Measurements from ENCODE around the gene ZNF524.

ZNF524 gene

DNA sequence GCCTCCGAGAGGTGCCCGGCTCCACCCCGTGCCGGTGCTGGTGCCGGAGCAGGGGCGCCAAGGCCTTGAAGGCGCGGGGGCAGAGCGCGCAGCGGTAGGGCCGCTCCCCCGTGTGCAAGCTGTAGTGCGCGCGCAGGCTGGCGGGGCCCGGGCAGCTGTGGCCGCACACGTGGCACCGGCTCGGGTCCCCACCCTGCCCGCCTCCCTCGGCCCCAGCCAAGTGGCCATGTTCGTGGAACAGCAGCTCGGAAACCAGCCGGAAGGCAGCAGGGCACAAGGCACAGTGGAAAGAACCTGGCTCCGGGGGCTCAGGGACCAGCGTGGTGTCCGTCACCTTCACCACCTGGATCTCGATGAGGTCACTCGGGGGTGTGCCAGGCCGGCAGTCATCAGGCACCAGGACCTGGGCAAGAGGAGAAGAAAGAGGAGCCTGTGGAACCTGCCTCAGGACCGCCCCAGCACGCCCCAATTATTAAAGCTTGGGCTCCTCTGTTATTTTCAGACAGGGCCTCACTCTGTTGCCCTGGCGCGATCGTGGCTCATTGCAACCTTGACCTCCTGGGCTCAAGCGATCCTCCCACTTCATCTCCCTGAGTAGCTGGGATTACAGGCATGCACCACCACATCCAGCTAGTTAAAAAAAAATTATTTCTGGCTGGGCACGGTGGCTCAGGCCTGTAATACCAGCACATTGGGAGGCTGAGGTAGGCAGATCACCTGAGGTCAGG is 22.3 kb downstream of the ZNF524 start:
- no peak for DNase-seq (ENCODE audit: low spot score)
- TF ChIP-seq, protein P1, sequence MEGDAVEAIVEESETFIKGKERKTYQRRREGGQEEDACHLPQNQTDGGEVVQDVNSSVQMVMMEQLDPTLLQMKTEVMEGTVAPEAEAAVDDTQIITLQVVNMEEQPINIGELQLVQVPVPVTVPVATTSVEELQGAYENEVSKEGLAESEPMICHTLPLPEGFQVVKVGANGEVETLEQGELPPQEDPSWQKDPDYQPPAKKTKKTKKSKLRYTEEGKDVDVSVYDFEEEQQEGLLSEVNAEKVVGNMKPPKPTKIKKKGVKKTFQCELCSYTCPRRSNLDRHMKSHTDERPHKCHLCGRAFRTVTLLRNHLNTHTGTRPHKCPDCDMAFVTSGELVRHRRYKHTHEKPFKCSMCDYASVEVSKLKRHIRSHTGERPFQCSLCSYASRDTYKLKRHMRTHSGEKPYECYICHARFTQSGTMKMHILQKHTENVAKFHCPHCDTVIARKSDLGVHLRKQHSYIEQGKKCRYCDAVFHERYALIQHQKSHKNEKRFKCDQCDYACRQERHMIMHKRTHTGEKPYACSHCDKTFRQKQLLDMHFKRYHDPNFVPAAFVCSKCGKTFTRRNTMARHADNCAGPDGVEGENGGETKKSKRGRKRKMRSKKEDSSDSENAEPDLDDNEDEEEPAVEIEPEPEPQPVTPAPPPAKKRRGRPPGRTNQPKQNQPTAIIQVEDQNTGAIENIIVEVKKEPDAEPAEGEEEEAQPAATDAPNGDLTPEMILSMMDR (IDR thresholded peaks at IDR 0.05; ENCODE audit: extremely low read depth, insufficient read depth, missing control alignments): no peak
- in situ Hi-C loops (cut with MboI; ENCODE audit: low pct_unique_long_range_greater_than_20kb, low sequenced_read_pairs, unreplicated experiment): loop anchor here (25.0 kb wide), 1 partner anchor 1160 kb away; the partner anchor contains the start of genes CDC42EP5 and LENG9

DNA sequence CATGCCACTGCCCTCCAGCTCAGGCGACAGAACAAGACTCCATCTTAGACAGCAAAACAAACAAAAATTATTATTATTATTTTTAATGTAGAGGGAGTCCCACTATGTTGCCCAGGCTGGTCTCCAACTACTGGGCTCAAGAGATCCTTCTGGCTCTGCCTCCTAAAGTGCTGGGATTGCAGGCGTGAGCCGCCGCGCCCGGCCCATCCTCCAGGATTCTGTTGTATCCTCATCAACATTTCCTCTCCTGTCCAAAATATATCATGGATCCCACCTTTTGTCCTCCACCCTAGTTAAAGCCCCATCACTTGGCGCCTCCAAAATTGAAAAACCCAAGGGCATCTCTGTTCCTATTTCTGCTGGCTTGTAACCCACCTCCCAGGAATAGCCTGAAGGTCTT is 23.0 kb downstream of the ZNF524 start:
- no peak for DNase-seq (ENCODE audit: low spot score)
- in situ Hi-C loops (cut with MboI; ENCODE audit: low pct_unique_long_range_greater_than_20kb, low sequenced_read_pairs, unreplicated experiment): loop anchor here (25.0 kb wide), 1 partner anchor 1161 kb away; the partner anchor contains the start of genes CDC42EP5 and LENG9
- TF ChIP-seq, protein P1 (IDR thresholded peaks at IDR 0.05; ENCODE audit: extremely low read depth, insufficient read depth, missing control alignments): no peak

DNA sequence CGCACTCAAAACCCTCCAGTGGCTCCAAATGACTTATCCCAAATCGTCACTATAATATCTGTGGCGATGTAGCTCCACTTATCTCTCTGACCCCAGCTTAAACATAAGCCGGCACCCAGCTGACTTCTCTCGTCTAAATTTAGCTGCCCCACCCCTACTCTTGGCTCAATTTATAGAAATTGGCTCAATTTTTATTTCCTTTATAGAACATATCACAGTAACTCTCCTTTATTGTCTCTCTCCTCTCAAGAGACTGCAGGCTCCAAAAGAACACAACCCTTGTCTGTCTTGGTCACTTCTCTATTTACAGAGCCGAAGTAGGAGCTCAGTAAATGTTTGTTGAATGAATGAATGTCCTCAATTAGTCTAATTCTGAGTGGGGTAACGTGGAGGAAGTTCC is 23.5 kb downstream of the ZNF524 start:
- no peak for DNase-seq (ENCODE audit: low spot score)
- in situ Hi-C loops (cut with MboI; ENCODE audit: low pct_unique_long_range_greater_than_20kb, low sequenced_read_pairs, unreplicated experiment): loop anchor here (25.0 kb wide), 1 partner anchor 1161 kb away; the partner anchor contains the start of genes CDC42EP5 and LENG9
- TF ChIP-seq, protein P1 (IDR thresholded peaks at IDR 0.05; ENCODE audit: extremely low read depth, insufficient read depth, missing control alignments): no peak

DNA sequence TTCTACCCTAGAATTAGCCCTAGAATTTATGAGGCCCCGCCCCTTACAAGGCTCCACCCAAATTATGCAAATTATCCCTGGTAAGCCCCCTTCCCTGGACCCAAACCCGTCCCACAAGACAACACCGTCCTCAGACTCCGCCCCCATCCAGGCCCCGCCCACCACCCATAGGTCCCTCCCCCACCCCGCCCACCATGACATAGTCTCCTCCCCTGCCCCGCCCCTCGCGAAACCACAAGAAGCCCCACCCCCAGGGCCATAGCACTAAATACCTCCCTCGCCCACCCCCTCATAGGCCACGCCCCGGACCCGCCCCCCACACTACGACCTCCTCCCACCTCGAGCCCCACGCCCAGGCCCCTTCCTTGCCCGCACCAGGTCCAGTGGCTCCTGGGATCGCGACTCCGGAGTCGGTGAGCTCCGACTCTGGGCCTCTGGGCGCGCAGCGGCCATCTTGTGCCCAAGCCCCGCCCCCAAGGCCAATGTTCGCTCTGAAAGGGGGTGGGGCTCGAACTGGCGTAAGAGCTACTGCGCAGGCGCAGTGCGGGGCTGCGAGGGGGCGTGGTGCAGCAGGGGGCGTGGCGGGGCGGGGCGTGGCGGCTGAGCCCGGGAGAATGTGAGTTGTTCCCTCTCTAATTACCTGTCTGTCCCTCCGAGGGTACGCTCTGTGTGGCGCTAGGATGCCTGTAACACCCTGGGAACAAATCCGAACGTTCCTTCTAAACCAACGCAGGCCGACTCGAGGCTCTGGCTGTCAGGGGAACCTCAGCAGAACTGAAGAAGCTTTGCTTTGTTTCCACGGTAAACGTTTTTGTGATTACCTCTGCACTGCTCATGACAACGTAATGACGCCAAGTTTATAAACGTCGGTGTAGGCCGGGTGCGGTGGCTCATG is 24.3 kb downstream of the ZNF524 start, which contains the start of gene ZNF784:
ZNF784 (minus strand) TSS at position 458 of the 895 bp plus-strand sequence; CDS start at position 453, 5 bp downstream.
- peak; percentile 96 for DNase-seq (ENCODE audit: low spot score)
- TF ChIP-seq, protein P1 (IDR thresholded peaks at IDR 0.05; ENCODE audit: extremely low read depth, insufficient read depth, missing control alignments): no peak
- in situ Hi-C loops (cut with MboI; ENCODE audit: low pct_unique_long_range_greater_than_20kb, low sequenced_read_pairs, unreplicated experiment): loop anchor here (5.0 to 25.0 kb wide), 2 partner anchors 117 to 1162 kb away; partner anchors contain the start of genes CDC42EP5 and LENG9

DNA sequence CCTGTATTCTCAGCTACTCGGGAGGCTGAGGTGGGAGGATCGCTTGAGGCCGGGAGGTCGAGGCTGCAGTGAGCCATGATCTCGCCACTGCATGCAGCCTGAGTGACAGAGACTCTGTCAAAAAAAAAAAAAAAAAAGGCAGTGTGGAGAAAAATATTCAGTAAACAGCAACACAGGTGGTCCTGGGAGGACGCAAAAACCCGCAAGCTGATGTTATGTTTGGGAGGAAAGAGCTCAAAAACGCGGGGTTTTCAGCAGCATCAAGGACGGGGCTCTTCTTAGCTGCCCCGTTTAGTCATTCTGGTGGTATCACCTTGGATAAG is 24.9 kb downstream of the ZNF524 start:
- in situ Hi-C loops (cut with MboI; ENCODE audit: low pct_unique_long_range_greater_than_20kb, low sequenced_read_pairs, unreplicated experiment): loop anchor here (5.0 kb wide), 1 partner anchor 118 kb away; no protein-coding TSS in a partner anchor
- TF ChIP-seq, protein P1 (IDR thresholded peaks at IDR 0.05; ENCODE audit: extremely low read depth, insufficient read depth, missing control alignments): no peak
- no peak for DNase-seq (ENCODE audit: low spot score)

DNA sequence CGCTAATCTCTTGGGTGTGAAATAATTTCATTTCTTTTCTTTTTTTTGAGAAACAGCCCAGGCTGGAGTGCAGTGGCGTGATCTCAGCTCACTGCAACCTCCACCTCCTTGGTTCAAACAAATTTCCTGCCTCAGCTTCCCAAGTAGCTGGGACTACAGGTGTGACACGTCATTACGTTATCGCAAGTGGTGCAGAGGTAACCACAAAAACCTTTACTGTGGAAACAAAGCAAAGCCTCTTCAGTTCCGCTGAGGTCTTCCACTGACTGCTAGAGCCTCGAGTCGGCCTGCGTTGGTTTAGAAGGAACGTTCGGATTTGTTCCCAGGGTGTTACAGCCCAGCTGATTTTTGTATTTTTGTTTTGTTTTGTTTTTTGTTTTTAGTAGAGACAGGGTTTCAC is 26.3 kb downstream of the ZNF524 start:
- TF ChIP-seq, protein P1 (IDR thresholded peaks at IDR 0.05; ENCODE audit: extremely low read depth, insufficient read depth, missing control alignments): no peak
- in situ Hi-C loops (cut with MboI; ENCODE audit: low pct_unique_long_range_greater_than_20kb, low sequenced_read_pairs, unreplicated experiment): loop anchor here (5.0 kb wide), 1 partner anchor 119 kb away; no protein-coding TSS in a partner anchor
- no peak for DNase-seq (ENCODE audit: low spot score)

All from GM13977 (cell line).